GM23338 (cell line): ENCODE results near the gene KDM7A.
"Not testable (repeated sequence)": the region's sequence is repeated elsewhere in the genome, so short reads cannot be mapped to it uniquely, and the experiment has no call there.

ENCODE experiments used
- CTCF ChIP-seq, 2 experiments: fragments of 200-600 bp in 1 of 2; sonication (generic) in 1 of 2; conservative IDR thresholded peaks; 2 replicates each; pipeline versions ENCODE4 v1.5.1 to v1.6.1; 2016 to 2017; ENCODE audit warnings: antibody characterized with exemption in 2 of 2, low read depth in 2 of 2, mild to moderate bottlenecking in 2 of 2, moderate library complexity in 1 of 2
- POLR2AphosphoS5 ChIP-seq: IDR thresholded peaks from 2 replicates; pipeline ENCODE4 v1.6.1; 2016; ENCODE audit warnings: antibody characterized with exemption, low read depth

- TF ChIP-seq POLR2AphosphoS5; CTCF (conservative IDR thresholded peaks at IDR 0.05; ENCODE audit: low read depth in 2 of 2): not testable (repeated sequence)
Observed at GRCh38 chr7:140162081-140162480, 14.7 kb downstream of the KDM7A start.
